Measurements from ENCODE around the gene GGA1.

GRCh38 chr22:37630839-37631435 lies 22.3 kb downstream of the GGA1 start:
- TF ChIP-seq POLR2A (IDR thresholded peaks at IDR 0.05; ENCODE audit: low read depth, low read length), result no peak
- TF ChIP-seq POLR2AphosphoS5 (IDR thresholded peaks at IDR 0.05; ENCODE audit: low read depth, low read length), result no peak
